HG03521 (cell line): ENCODE data around the gene RFTN1.

Experiments
- ATAC-seq: cut with Tn5 transposase; IDR thresholded peaks from one replicate; pipeline ENCODE4 v1.9.1; 2021; ENCODE audit warnings: mild to moderate bottlenecking, moderate library complexity; ENCODE audit not compliant: unreplicated experiment

Gene RFTN1

DNA sequence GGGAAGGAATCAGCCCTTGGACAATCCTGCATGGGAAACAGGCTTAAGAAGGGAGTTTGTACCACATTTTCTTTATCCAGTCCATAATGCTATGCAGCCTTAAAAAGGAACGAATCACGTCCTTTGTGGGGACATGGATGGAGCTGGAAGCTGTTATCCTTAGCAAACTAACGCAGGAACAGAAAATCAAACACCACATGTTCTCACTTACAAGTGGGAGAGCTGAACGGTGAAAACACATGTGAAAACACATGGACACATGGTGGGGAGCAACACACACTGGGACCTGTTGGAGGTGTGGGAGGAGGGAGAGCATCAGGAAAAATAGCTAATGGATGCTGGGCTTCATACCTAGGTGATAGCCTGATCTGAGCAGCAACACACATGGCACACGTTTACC is 178.2 kb downstream of the RFTN1 start:
- ATAC-seq = no peak

DNA sequence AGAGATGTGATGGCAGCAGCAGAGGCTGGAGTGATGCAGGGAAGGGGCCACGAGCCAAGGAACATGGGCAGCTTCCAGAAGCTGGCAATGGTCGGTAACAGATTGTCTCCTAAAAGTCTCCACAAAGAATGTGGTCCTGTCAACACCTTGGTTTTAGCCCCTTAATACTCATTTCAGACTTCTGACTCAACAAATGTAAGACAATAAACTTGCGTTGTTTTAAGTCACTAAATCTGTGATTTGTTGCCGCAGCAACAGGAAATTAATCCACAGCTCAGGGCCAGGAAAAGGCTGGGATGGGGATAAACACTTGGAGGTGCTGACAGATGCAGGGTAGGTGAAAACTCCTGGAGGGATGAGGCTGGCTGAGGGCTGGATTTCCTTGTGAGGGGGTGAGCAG is 178.6 kb downstream of the RFTN1 start:
- ATAC-seq = no peak

DNA sequence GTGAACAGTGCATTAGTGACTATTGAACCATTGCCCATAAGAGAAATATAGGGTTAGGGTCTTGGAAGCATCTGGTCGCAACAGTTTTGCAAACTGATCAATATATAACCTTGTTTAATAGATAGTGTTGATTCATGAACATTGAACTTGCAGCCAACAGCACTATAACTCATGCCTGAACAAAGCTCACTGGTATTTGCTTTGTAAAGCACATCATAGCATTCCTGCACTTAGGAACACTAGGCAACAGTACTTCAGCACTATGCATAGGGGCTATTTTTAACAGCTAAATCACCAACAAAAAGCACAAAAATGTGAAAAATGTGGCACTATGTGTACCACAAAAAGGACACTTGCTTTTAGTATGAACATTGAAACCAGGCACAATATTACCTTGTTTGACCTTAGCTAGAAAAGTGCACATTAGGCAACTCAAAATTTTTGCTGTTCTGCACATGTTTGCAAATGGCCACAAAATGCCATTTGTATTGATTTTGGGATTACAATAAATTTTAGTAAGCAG is 180.5 kb downstream of the RFTN1 start:
- no peak for ATAC-seq

DNA sequence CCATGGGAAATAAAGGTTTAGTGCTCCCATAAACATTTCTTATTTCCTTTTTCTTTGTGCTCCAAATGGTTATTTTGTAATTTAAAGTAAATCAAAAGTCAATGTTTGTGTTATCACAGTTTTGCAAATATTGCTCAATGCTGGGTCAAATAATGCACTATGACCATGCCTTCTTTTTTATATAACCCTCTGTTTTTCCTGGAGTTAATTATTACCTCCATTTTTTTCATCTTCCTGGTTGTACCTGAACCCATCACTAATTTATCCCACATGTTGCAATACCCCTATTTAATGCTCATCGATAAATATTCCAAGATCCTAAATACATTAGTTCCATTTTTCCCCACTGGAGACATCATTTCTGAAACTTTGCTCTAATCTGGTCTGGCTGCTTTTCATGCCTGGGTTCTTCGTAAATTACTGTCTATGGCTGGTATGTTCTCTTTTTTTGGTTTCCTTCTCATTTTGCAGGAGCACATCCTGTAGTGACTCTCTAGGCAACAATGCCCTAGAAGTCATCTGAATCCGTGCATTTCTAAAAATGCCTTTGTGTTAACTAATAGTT is 182.1 kb downstream of the RFTN1 start:
- ATAC-seq = no peak

DNA sequence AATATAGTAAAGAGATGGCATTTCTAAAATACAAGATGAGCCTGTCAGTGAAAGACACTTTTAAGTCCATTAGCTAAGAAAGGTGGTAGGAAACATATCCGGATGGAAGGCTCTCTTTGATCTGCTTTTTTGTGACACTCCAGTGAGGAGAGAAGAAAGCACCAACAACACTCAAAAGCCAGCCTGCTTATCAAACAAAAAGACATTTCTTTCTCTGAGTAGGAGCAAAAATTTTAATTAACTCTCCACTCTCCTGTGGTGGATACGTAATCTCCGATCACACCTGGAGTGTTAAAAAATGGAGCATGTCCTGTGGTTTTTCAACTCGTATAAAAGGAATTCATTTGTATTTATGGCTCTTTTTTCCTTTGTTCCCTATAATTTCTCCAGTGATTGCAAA is 183.1 kb downstream of the RFTN1 start:
- no peak for ATAC-seq

DNA sequence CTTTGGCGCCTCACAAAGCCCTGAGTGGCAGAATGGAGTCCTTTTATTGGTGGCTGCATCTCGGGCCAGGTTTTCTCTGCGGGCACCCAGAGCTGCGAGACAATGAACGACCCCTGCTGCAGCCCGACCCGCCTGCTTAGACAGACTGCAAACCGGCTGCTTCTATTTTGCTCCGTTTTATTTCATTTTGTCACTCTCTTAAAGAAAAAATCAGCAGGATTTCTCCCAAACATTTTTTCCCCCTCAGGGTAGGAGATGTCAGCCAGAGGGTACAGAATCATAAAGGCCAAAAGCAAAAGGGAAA is 183.7 kb downstream of the RFTN1 start:
- ATAC-seq = no peak

DNA sequence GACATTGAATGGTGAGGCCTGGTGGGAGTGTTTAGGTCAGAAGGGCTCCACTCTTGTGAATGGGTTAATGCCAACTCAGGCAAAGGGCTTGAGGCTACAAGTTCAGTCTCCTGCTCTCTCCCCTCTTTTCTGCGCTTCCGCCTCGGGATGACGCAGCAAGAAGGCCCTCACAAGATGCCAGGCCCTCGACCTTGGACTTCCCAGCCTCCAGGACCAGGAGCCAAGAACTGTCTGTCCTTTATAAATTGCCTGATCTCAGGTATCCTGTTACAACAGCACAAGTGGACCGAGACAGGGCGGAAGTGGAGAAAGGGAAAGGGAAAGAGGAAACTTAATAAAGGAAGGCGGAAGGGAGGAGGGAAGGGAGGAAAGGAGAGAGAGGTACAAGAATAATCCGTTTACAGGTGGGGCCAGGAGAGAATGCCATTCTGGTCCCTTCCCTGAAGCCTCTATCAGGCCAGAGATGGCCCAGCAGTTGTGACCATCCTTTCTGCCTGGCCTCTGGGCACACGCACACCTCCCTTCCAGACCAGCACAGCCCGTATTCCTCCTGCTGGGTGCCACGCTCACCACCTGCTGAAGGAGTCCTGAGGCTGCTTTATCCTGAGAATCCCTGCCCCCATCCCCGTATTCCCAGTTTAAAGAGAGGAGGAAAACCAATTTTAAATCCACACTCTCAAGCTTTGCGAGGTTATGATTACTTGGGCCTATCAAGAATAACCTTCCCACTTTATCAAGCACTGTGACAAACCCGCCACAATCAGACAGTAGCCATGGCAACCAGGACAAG is 184.3 kb downstream of the RFTN1 start:
- no peak for ATAC-seq

DNA sequence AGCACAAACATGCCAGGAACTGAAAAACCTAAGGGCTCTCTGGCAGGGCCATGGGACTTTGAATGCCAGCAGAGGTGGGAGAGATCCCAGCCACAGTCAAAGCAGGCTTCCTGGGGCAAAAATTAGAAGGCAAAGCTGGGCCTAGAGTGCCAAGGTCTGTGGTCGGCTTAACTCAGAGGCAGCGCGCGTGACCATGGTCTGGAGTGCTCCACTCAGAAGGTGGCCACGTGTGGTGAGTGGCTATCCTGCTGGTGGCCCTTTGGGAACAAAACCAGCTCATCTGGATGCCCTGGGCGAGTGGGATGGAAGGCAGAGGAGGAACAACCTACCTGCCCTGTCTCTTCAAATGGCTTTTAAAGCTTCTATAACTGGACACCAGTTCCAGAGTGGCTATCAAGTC is 185.4 kb downstream of the RFTN1 start:
- ATAC-seq = no peak

DNA sequence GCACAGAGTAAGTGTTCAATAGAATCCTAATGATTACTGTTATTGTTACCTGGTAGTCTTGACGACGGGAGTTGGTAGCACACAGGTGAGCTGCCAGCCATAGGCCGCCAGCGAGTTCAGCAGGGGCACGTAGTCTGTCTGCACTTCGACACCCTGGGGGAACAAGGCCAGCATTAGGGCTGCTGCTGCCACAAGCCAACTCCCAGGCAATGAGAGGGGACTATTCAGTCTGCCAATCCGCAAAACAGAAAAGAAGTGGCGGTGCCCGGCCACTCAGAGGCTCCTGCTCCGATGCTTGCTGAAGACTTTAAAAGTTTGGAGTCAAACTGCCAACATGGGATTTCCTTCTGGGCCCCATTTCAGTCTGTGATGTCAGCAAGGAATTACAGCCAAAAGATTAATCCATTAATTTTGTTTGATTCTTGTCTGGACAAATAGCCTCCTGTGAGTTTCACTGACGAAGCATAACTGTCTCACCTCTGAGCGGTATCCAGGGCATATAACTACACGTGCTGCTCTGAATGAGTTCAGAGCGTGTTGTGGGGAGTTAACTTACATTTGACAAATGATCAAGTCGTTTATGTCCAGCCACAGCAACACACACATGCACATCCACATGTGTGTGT is 186.7 kb downstream of the RFTN1 start:
- no peak for ATAC-seq

DNA sequence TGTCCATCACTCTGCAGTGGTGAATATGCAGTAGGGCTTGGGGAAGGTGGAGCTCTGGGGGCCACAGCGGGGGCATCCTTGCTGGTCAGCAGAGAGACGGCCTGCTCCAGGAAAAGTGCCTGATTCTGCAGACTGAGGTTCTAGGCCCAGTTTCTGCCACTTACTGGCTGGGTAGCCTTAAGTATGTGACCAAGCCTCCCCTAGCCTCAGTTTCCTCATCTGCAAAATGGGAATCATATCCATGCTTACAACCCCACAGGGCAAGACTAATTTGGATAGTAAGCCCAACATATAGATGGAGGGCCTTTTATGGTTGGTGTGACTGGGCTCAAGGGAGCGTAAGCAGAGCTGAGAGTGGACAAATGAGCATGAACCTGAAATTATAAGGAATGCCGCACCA is 187.6 kb downstream of the RFTN1 start:
- no peak for ATAC-seq

DNA sequence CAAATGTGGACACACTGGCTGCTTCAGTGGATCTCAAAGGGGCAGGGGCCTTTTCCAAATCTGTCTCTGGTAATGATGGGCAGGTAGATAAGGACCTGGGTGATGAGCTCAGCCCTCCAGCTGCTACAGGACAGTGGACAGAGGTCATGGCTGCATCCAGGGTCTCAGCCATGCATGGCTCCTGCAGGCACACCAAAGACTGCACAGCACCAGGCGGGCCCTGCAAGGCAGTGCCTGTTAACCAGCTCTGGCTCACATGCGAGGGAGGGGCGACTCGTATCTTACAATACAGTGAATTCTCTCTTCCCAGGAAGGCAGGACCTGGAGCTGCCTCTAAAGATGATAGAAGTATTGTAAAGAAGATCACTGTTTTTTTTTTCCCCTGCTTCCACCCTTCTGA is 189.8 kb downstream of the RFTN1 start:
- no peak for ATAC-seq

DNA sequence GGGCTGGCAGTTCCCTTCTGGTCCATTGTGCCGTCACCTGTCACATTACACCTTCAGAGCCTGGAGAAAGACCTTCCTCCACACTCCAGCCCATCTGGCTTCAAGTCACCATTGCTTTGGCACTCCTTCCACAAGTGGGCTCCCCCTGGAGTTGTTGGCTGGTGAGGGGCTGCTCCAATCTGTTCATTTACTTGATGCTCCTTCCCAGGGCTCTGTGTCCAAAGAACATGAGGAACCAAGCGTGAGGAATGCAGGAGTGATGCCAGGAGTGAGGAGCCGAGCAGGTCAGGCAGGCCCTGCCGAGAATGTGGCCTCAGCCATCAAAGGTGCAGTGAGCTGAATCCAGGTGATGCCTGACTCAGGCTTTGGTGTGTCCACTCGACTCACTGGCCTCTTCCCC is 191.3 kb downstream of the RFTN1 start:
- ATAC-seq = no peak

DNA sequence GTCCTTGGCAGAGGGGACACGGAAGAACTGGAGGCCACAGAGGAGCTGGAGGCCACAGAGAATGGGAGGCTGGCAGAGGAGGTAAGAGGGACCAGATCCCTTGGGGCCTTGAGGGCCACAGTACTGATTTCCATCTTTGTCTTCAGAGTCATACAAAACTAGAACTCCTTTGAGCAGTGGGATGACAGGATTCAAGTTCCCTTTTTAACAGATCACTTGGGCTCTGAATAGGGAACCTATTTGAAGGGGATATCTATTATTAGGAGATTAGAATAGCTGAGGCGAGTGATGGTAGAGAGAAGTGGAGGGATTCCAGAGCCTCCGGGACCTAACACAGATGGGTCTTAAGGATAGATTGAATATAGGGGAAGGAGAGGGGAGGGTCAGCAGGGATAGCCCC is 192.8 kb downstream of the RFTN1 start:
- no peak for ATAC-seq

DNA sequence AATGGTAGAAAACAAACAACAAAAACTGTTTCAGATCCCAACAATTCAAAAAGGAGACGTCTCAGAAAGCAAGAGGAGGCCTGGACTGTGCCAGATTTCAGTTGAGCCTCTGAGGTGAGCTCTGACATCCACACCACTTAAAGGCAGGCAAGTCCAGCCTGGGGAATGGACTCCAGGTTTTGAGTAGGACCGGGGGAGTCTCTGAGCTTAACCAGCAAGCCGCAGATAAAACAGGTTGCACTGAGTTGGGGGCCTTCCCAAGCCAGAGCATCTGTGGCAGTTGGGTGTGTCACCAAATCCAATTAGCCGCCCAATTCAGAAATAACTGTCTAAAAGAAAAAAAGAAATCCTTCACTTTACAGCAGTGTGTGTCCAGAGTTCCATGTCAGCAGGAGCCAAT is 193.8 kb downstream of the RFTN1 start:
- no peak for ATAC-seq

DNA sequence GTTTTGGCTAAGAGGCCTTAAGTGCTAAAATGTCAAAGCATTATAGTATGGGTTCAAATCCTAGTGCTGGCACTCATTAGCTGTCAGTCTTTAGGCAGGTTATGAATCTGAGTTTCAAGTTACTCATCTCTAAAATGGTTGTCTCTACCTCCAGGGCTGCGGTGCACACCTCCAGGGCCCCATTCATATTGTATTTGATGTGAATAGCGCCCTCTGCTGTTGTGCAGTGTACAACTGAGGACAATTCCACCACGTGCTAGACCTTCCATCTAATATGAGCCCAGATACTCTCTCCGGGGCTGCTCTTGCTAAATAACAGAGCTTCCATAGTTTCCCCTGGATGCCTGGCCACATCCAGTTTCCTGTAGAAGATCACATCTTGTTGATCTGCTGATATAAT is 194.2 kb downstream of the RFTN1 start:
- ATAC-seq = no peak

DNA sequence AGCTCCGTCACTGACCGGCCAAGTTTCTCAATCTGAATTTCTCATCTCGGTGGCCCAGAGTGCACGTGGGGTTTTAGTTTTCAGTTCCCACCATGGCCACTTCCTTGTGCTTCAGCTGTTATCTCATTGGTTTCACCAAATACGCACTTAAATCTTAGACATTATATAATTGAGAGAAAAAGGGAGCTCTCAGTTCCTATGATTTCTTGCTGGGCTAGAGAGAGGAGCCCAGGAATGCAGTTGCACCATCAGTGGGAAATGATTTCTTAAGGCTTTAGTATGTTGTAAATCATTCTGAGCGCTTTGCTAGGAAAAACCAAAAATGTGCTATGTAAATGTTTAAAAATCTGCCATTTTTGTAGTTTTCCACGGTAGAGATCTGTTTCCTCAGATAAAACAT is 195.3 kb downstream of the RFTN1 start:
- no peak for ATAC-seq

DNA sequence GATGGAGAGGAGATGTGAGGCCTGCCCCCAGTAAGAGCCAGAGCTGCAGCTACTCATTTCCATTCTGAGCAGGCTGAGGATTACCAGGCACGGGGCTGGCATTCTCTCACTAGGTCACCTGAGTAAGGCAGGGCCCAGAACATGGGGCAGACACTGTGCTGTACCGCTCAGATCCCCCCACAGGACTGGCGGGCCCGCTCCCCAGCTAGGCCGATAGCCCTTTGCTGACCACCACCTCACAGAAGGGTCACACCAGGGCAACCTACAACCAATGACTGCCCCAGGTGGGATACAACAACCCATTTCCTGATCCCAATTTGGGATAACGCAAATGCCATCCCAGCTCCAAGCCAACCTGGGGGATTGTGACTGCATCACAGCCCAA is 195.9 kb downstream of the RFTN1 start:
- ATAC-seq = no peak

DNA sequence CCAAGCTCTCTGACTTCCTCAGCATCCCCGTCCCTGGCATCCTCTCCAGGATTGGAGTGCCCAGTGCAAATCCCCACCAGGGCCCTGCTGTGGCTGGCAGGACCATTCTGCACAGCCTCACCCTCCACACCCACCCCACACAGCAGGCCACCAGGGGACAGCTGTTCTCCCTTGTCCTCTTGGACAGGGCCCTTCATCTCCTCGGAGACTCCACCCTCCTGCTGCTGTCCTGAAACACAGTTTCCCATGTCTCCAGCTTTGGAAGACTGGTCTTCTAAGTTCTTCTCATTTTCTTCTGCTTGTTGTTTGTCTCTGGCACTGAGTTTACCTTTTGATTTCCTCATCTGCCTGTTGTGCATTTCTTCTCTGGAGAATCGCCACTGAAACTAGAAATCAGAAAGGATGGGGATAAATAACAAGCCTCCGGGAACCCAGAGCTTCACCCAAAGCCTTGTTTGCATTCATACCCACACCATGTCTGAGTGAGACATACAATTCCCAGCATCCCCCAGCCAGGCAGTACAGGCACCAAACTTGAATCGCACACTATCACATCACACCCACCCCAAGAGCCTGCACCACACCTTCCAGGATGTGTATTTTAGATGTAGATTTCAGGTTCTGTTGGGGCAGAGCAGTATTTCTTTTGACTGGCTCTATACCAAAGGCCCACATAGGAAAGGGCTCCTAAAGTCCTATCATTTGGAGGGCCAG is 196.5 kb downstream of the RFTN1 start:
- no peak for ATAC-seq

DNA sequence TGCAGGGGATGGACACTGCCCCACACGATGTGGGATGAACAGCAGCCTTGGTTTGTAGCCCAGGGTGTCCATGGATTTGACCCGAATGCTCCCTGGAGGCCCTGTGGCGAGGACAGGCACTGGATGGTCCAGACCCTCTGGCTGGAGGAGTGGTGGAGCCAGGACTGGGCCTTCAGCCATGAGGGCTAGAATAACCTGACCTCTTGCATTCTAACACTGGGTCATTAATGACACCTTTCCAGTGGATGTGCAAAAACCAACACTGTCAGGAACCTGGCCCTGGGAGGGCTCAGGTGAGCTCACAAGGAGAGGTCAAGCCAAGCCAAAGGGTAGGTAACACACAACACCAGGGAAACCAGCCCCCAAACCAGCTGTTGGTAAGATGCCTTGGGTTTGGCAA is 197.1 kb downstream of the RFTN1 start:
- ATAC-seq = no peak

DNA sequence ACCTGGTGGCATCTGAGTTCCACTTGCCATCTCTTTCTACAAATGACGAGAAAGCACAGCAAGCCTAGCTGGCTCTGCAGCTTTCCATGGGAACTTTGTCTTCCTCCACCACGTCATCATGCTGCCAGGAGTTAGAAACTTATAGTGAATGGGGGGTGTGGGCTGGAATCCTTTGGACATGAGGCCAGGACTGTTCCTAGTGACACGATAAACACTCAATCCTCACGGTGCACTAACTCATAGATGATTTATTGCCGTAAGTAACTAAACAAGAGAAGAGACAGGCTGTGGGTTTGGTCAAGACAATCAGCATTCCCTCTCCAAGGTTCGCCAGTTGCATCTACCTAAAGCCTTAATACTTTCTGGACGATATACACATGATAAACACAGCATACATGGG is 197.9 kb downstream of the RFTN1 start:
- ATAC-seq = no peak

DNA sequence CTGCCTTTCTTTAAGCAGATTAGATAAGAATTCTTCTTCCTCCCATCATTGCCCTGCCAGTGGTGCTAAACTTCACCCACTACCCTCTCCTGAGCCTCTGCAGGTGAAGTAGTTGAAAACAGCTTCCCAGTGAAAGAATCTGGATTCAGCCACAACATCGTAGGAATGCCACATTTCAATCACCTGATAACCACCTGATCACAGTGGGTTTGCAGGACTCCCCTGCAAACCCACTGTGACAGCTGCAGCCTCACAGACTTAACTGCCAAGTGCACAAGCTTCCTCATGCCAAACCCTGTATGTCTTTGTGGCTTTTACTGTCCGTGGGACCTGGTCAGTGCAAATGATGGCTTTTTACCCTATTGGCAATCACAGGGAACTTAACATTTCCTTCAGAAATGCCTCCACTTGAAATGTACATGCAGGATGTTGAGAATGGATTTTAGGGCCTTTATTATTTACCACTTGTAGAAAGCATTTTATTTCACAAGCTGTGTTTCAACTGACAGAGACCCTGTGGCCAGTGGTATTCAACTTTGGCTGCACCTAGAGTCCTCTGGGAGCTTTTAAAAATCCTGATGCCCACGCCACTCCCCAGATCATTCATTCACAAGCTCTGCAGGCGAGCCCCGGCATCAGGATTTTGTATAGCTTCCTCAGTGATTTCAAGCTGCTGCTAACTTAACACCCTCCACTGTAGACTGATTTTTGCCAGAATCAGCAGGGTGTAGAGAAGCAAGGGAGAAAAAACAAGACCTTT is 199.4 kb downstream of the RFTN1 start:
- no peak for ATAC-seq
